HepG2 (cell line): Measurements from ENCODE around the gene DUS2. TPM values are rescaled to one million over a fixed set of nuclear protein-coding genes. Genes with fewer than 3 reads are reported as not detected.

Experiments used
- CHD4 ChIP-seq: fragments of 200-600 bp; sonication (generic); IDR thresholded peaks from 2 replicates; pipeline ENCODE4 v1.7.0; 2017; ENCODE audit warnings: mild to moderate bottlenecking, low read length, borderline replicate concordance
- HDAC2 ChIP-seq: sonication (generic); formaldehyde crosslinking; IDR thresholded peaks from 2 replicates; pipeline ENCODE4 v1.4.0; 2020; ENCODE audit warnings: missing genetic modification reagents
- KAT7 ChIP-seq: IDR thresholded peaks from 2 replicates; pipeline ENCODE4 v1.6.1; 2018; ENCODE audit warnings: borderline replicate concordance, missing compliant biosample characterization
- LCORL ChIP-seq, 2 experiments: fragments of 450-650 bp in 1 of 2; sonication (generic) in 1 of 2; formaldehyde crosslinking in 1 of 2; IDR thresholded peaks; 2 replicates each; pipeline versions ENCODE4 v1.5.0 to v1.6.1; 2017 to 2020; ENCODE audit warnings: antibody characterized with exemption in 1 of 2, missing genetic modification reagents in 1 of 2
- MIXL1 ChIP-seq: IDR thresholded peaks from 2 replicates; pipeline ENCODE4 v1.6.1; 2016
- NR3C1 ChIP-seq: sonication (generic); formaldehyde crosslinking; IDR thresholded peaks from 2 replicates; pipeline ENCODE4 v1.4.0; 2020; ENCODE audit warnings: missing genetic modification reagents
- RAD51 ChIP-seq: fragments of 450-650 bp; IDR thresholded peaks from 2 replicates; pipeline ENCODE4 v1.6.1; 2016; ENCODE audit warnings: borderline replicate concordance
- REL ChIP-seq: sonication (generic); formaldehyde crosslinking; conservative IDR thresholded peaks from 2 replicates; pipeline ENCODE4 v1.8.0; 2022; ENCODE audit warnings: mild to moderate bottlenecking, missing genetic modification reagents, moderate library complexity
- RFX3 ChIP-seq: IDR thresholded peaks from 2 replicates; pipeline ENCODE4 v1.6.1; 2016; ENCODE audit warnings: missing biosample characterization, missing genetic modification reagents
- SSRP1 ChIP-seq: IDR thresholded peaks from 2 replicates; pipeline ENCODE4 v1.6.1; 2016; ENCODE audit warnings: control low read depth
- SUZ12 ChIP-seq: fragments of 150-350 bp; IDR thresholded peaks from 2 replicates; pipeline ENCODE4 v1.6.1; 2014; ENCODE audit warnings: low read depth, low read length
- YEATS4 ChIP-seq: sonication (generic); formaldehyde crosslinking; IDR thresholded peaks from 2 replicates; pipeline ENCODE4 v1.4.0; 2020; ENCODE audit warnings: missing genetic modification reagents, borderline replicate concordance
- ZFP82 ChIP-seq: sonication (generic); formaldehyde crosslinking; IDR thresholded peaks from 2 replicates; pipeline ENCODE4 v1.5.1; 2020; ENCODE audit warnings: mild to moderate bottlenecking, missing genetic modification reagents, borderline replicate concordance
- ZFP90 ChIP-seq: sonication (generic); formaldehyde crosslinking; IDR thresholded peaks from 2 replicates; pipeline ENCODE4 v1.8.0; 2022; ENCODE audit warnings: missing genetic modification reagents, mild to moderate bottlenecking, inconsistent platforms, borderline replicate concordance
- ZNF263 ChIP-seq: sonication (generic); formaldehyde crosslinking; IDR thresholded peaks from 2 replicates; pipeline ENCODE4 v1.4.0; 2020; ENCODE audit warnings: missing genetic modification reagents
- ZNF451 ChIP-seq: sonication (generic); formaldehyde crosslinking; IDR thresholded peaks from 2 replicates; pipeline ENCODE4 v1.5.0; 2020; ENCODE audit warnings: mild to moderate bottlenecking, missing genetic modification reagents
- ZNF780A ChIP-seq: sonication (generic); formaldehyde crosslinking; IDR thresholded peaks from 2 replicates; pipeline ENCODE4 v1.8.0; 2022; ENCODE audit warnings: mild to moderate bottlenecking, missing genetic modification reagents, moderate library complexity
- polyA plus RNA-seq, 8 experiments: library from polyadenylated mRNA; depleted of rRNA in 3 of 8; stranded (reverse) in 7 of 8; unstranded in 1 of 8; fragments of >200 nt; fragmentation: Illumina TruSeq in 4 of 8; extraction: Trizol in 4 of 8; gene quantifications; 2 replicates each; pipeline versions ENCODE4 v1.2.1 to v1.2.3, GENCODE V29; 2011 to 2016; ENCODE audit warnings: low read depth in 4 of 8, missing spikeins in 1 of 8, mixed read lengths in 1 of 8; ENCODE audit not compliant: insufficient read depth in 1 of 8
- total RNA-seq, 5 experiments: library from RNA; depleted of rRNA; stranded (reverse); fragments of >200 nt; fragmentation: Illumina TruSeq; extraction: Trizol; gene quantifications; 2 replicates each; pipeline ENCODE4 v1.2.3, GENCODE V29; 2016; ENCODE audit warnings: low read depth in 1 of 5
- TF ChIP-seq, protein P1 (sequence below): sonication (generic); formaldehyde crosslinking; IDR thresholded peaks from 2 replicates; pipeline ENCODE4 v1.5.1; 2020; ENCODE audit warnings: missing genetic modification reagents, mild to moderate bottlenecking, borderline replicate concordance
- TF ChIP-seq, protein P2 (sequence below): sonication (generic); formaldehyde crosslinking; IDR thresholded peaks from 2 replicates; pipeline ENCODE4 v1.8.1; 2023; ENCODE audit warnings: missing genetic modification reagents, mild to moderate bottlenecking, borderline replicate concordance
- TF ChIP-seq, protein P3 (sequence below): sonication (generic); formaldehyde crosslinking; IDR thresholded peaks from 2 replicates; pipeline ENCODE4 v1.8.0; 2022; ENCODE audit warnings: missing genetic modification reagents, mild to moderate bottlenecking, moderate library complexity, borderline replicate concordance
- TF ChIP-seq, protein P4 (sequence below): sonication (generic); formaldehyde crosslinking; IDR thresholded peaks from 2 replicates; pipeline ENCODE4 v1.5.0; 2020; ENCODE audit warnings: missing genetic modification reagents
- TF ChIP-seq, protein P5 (sequence below): sonication (generic); formaldehyde crosslinking; conservative IDR thresholded peaks from 2 replicates; pipeline ENCODE4 v1.8.0; 2022; ENCODE audit warnings: low read depth, missing genetic modification reagents

The DUS2 gene
- total and polyA plus RNA-seq, 2 of the 13 experiments (the other 11 are each of a cell fraction or from before 2014, with no cell fraction given) = 17.8 to 25.1 TPM

DNA sequence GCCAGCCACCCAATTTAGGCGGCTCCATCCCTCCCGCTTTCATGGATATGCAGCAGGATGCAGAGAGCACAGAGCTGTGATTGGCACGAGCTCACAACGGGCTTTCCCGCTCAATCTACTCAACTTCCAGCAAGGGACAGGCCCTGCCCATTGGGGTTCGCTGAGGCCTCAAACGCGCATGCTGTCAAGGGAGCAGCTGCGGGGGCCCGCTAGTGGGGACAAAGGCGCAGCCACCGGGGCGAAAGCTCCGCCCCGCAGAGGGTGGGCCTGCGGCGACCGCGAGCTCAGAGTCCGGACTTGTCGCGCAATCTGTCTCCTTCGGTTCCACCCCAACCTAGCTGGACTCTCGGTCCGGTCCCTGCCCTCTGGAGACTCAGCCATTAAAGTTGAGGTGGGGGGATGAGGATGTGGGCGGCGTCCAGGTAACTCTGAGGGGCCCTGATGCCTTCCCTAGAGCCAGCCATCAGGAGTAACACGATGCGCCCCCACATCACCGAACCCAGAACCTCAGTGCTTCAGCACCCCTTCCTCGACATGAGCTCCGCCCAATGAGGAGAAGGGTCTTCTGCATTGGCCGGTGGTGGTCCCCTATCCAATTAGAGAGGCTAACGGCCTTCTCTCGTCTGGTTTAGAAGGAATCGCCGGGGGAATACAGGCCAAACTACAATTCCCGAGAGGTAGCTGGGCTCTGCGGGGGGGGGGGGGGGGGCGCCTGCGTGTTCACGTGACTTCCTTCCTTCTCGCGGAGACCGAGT lies 61.6 kb downstream of the DUS2 start (continued):
- TF ChIP-seq CHD4 (peak; percentile 55; the same call in 1 of the 2 replicates), LCORL (IDR thresholded peaks at IDR 0.05) (peak; percentile 31; the same call in 1 of the 2 replicates), LCORL (CRISPR knock-in tag; IDR thresholded peaks at IDR 0.05) (peak; percentile 95), ZNF780A (CRISPR knock-in tag) (peak; percentile 93), ZFP82 (CRISPR knock-in tag) (peak; percentile 95; the same call in 1 of the 2 replicates), ZNF451 (CRISPR knock-in tag) (peak; percentile 73), REL (CRISPR knock-in tag) (peak; percentile 99), KAT7 (CRISPR knock-in tag) (peak; percentile 60), SUZ12 (peak; percentile 29; the same call in 1 of the 2 replicates), MIXL1 (CRISPR knock-in tag) (peak; percentile 85), NR3C1 (CRISPR knock-in tag) (no peak), YEATS4 (CRISPR knock-in tag) (peak; percentile 95), RFX3 (no peak), RAD51 (no peak), HDAC2 (peak; percentile 92), ZFP90 (CRISPR knock-in tag) (peak; percentile 97), ZNF263 (CRISPR knock-in tag) (peak; percentile 74), SSRP1 (CRISPR knock-in tag) (no peak)
- TF ChIP-seq, protein P1, sequence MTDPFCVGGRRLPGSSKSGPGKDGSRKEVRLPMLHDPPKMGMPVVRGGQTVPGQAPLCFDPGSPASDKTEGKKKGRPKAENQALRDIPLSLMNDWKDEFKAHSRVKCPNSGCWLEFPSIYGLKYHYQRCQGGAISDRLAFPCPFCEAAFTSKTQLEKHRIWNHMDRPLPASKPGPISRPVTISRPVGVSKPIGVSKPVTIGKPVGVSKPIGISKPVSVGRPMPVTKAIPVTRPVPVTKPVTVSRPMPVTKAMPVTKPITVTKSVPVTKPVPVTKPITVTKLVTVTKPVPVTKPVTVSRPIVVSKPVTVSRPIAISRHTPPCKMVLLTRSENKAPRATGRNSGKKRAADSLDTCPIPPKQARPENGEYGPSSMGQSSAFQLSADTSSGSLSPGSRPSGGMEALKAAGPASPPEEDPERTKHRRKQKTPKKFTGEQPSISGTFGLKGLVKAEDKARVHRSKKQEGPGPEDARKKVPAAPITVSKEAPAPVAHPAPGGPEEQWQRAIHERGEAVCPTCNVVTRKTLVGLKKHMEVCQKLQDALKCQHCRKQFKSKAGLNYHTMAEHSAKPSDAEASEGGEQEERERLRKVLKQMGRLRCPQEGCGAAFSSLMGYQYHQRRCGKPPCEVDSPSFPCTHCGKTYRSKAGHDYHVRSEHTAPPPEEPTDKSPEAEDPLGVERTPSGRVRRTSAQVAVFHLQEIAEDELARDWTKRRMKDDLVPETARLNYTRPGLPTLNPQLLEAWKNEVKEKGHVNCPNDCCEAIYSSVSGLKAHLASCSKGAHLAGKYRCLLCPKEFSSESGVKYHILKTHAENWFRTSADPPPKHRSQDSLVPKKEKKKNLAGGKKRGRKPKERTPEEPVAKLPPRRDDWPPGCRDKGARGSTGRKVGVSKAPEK (CRISPR knock-in tag) = no peak; the same call in 1 of the 2 replicates
- TF ChIP-seq, protein P2, sequence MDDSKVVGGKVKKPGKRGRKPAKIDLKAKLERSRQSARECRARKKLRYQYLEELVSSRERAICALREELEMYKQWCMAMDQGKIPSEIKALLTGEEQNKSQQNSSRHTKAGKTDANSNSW (CRISPR knock-in tag) = peak; percentile 71; the same call in 1 of the 2 replicates
- TF ChIP-seq, protein P3, sequence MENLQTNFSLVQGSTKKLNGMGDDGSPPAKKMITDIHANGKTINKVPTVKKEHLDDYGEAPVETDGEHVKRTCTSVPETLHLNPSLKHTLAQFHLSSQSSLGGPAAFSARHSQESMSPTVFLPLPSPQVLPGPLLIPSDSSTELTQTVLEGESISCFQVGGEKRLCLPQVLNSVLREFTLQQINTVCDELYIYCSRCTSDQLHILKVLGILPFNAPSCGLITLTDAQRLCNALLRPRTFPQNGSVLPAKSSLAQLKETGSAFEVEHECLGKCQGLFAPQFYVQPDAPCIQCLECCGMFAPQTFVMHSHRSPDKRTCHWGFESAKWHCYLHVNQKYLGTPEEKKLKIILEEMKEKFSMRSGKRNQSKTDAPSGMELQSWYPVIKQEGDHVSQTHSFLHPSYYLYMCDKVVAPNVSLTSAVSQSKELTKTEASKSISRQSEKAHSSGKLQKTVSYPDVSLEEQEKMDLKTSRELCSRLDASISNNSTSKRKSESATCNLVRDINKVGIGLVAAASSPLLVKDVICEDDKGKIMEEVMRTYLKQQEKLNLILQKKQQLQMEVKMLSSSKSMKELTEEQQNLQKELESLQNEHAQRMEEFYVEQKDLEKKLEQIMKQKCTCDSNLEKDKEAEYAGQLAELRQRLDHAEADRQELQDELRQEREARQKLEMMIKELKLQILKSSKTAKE = peak; percentile 86
- TF ChIP-seq, protein P4, sequence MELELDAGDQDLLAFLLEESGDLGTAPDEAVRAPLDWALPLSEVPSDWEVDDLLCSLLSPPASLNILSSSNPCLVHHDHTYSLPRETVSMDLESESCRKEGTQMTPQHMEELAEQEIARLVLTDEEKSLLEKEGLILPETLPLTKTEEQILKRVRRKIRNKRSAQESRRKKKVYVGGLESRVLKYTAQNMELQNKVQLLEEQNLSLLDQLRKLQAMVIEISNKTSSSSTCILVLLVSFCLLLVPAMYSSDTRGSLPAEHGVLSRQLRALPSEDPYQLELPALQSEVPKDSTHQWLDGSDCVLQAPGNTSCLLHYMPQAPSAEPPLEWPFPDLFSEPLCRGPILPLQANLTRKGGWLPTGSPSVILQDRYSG (CRISPR knock-in tag) = peak; percentile 92; the same call in 1 of the 2 replicates
- TF ChIP-seq, protein P5, sequence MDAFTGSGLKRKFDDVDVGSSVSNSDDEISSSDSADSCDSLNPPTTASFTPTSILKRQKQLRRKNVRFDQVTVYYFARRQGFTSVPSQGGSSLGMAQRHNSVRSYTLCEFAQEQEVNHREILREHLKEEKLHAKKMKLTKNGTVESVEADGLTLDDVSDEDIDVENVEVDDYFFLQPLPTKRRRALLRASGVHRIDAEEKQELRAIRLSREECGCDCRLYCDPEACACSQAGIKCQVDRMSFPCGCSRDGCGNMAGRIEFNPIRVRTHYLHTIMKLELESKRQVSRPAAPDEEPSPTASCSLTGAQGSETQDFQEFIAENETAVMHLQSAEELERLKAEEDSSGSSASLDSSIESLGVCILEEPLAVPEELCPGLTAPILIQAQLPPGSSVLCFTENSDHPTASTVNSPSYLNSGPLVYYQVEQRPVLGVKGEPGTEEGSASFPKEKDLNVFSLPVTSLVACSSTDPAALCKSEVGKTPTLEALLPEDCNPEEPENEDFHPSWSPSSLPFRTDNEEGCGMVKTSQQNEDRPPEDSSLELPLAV = no peak
